WTC11 (cell line): ENCODE measurements around the gene ARSB. TPM values are rescaled to one million over a fixed set of nuclear protein-coding genes. Genes with fewer than 3 reads are reported as not detected.

Experiments used
- ATAC-seq: fragments of 200-7000 bp; cut with Tn5 transposase; 2 replicates; pipeline ENCODE4 v1.10.0; 2021; ENCODE audit warnings: mild to moderate bottlenecking, moderate library complexity
- CTCF ChIA-PET: fragments of 300-600 bp; sonication (Branson Sonifier 250); formaldehyde crosslinking; loops from one replicate; lab custom pipeline; 2021; ENCODE audit warnings: antibody characterized with exemption; lab: Charles Lee
- POLR2A ChIA-PET: fragments of 350-600 bp; sonication (Branson Sonifier 250); formaldehyde crosslinking; loops from one replicate; lab custom pipeline; 2021; ENCODE audit warnings: antibody characterized with exemption; lab: Charles Lee
- DNase-seq: peaks from one replicate; pipeline ENCODE4 v3.0.0; 2021; ENCODE audit warnings: low spot score
- H3K27ac Mint-ChIP-seq: 2 replicates; pipeline ENCODE4 v1.8.0; 2021; ENCODE audit warnings: mixed read lengths
- H3K27me3 Mint-ChIP-seq: 2 replicates; pipeline ENCODE4 v1.8.0; 2021; ENCODE audit warnings: low read depth, mild to moderate bottlenecking, moderate library complexity, mixed read lengths
- H3K36me3 Mint-ChIP-seq: 2 replicates; pipeline ENCODE4 v1.8.0; 2021; ENCODE audit warnings: mixed read lengths
- H3K4me1 Mint-ChIP-seq: 2 replicates; pipeline ENCODE4 v1.8.0; 2022; ENCODE audit warnings: mixed read lengths
- H3K4me3 Mint-ChIP-seq: 2 replicates; pipeline ENCODE4 v1.8.0; 2021; ENCODE audit warnings: mild to moderate bottlenecking, moderate library complexity, mixed read lengths
- H3K9me3 Mint-ChIP-seq: 2 replicates; pipeline ENCODE4 v1.8.0; 2021; ENCODE audit warnings: mixed read lengths
- CBFB ChIP-seq: sonication (generic); formaldehyde crosslinking; IDR thresholded peaks from 2 replicates; pipeline ENCODE4 v1.8.1; 2022; ENCODE audit warnings: mild to moderate bottlenecking, low read depth, missing genetic modification reagents
- CREM ChIP-seq: sonication (generic); formaldehyde crosslinking; IDR thresholded peaks from 2 replicates; pipeline ENCODE4 v1.8.1; 2022; ENCODE audit warnings: mild to moderate bottlenecking, missing genetic modification reagents, moderate library complexity
- FOXJ3 ChIP-seq: sonication (generic); formaldehyde crosslinking; IDR thresholded peaks from 2 replicates; pipeline ENCODE4 v1.9.0; 2021; ENCODE audit warnings: missing genetic modification reagents, mild to moderate bottlenecking, borderline replicate concordance
- GRHL2 ChIP-seq: fragments of 250-450 bp; sonication (Bioruptor Pico); IDR thresholded peaks from 2 replicates; pipeline ENCODE4 v1.8.0; 2022; ENCODE audit warnings: mild to moderate bottlenecking, moderate library complexity; ENCODE audit not compliant: insufficient replicate concordance, severe bottlenecking
- IRF2 ChIP-seq: sonication (generic); formaldehyde crosslinking; IDR thresholded peaks from 2 replicates; pipeline ENCODE4 v1.8.0; 2022; ENCODE audit warnings: low read depth, missing genetic modification reagents, borderline replicate concordance
- JUN ChIP-seq: sonication (generic); formaldehyde crosslinking; IDR thresholded peaks from 2 replicates; pipeline ENCODE4 v1.8.0; 2023; ENCODE audit warnings: mild to moderate bottlenecking, missing genetic modification reagents
- MXD4 ChIP-seq: fragments of 250-450 bp; sonication (Bioruptor Pico); IDR thresholded peaks from 2 replicates; pipeline ENCODE4 v1.8.0; 2021; ENCODE audit warnings: mild to moderate bottlenecking, moderate library complexity, borderline replicate concordance
- NFE2L1 ChIP-seq: sonication (generic); formaldehyde crosslinking; IDR thresholded peaks from 2 replicates; pipeline ENCODE4 v1.8.1; 2023; ENCODE audit warnings: missing genetic modification reagents
- SOX15 ChIP-seq: fragments of 250-450 bp; sonication (Bioruptor Pico); IDR thresholded peaks from 2 replicates; pipeline ENCODE4 v1.9.0; 2021; ENCODE audit warnings: mild to moderate bottlenecking
- TEAD1 ChIP-seq: sonication (generic); formaldehyde crosslinking; IDR thresholded peaks from 2 replicates; pipeline ENCODE4 v1.8.0; 2022; ENCODE audit warnings: mild to moderate bottlenecking, missing genetic modification reagents
- TP53 ChIP-seq: sonication (generic); formaldehyde crosslinking; IDR thresholded peaks from 2 replicates; pipeline ENCODE4 v1.8.1; 2023; ENCODE audit warnings: mild to moderate bottlenecking, missing genetic modification reagents
- ZNF396 ChIP-seq: fragments of 250-450 bp; sonication (Bioruptor Pico); IDR thresholded peaks from 2 replicates; pipeline ENCODE4 v1.8.0; 2021; ENCODE audit warnings: mild to moderate bottlenecking, moderate library complexity, borderline replicate concordance
- ZNF423 ChIP-seq: fragments of 250-450 bp; sonication (Bioruptor Pico); IDR thresholded peaks from 2 replicates; pipeline ENCODE4 v2.1.2; 2022; ENCODE audit warnings: mild to moderate bottlenecking, moderate library complexity
- total RNA-seq: library from RNA; stranded (reverse); gene quantifications from 3 replicates; pipeline ENCODE4 v1.2.3, GENCODE V29; 2021
- TF ChIP-seq, protein P1 (sequence below): sonication (generic); formaldehyde crosslinking; IDR thresholded peaks from 2 replicates; pipeline ENCODE4 v1.8.0; 2023; ENCODE audit warnings: missing genetic modification reagents, mild to moderate bottlenecking, borderline replicate concordance
- TF ChIP-seq, protein P2 (sequence below): sonication (generic); formaldehyde crosslinking; IDR thresholded peaks from 2 replicates; pipeline ENCODE4 v1.8.1; 2022; ENCODE audit warnings: missing genetic modification reagents, borderline replicate concordance
- TF ChIP-seq, protein P3 (sequence below): fragments of 250-450 bp; sonication (Bioruptor Pico); IDR thresholded peaks from 2 replicates; pipeline ENCODE4 v1.9.0; 2021; ENCODE audit warnings: mild to moderate bottlenecking, borderline replicate concordance

ARSB gene
- total RNA-seq, 1 experiment from 2014 or later, result 9.7 TPM

DNA sequence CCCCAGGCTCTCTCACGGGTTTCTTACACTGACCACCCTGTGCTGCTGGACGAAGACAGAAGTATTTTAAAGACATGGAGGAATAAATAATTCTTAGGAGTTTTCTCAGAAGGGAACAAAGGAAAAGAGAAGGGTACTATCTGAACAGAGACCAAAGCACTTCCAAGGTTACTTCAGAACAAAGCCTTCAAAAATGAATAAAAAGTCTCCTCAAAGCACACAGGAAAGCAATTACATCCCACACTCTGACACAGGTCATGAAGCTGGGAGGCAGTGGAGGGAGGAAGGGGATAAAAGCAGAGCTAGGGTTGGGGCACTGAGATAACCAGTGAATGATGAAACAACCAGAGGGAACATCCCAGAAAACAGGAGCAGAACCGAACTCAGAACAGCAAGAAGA, 151.8 kb downstream of the ARSB start (continued):
- TF ChIP-seq, protein P1, sequence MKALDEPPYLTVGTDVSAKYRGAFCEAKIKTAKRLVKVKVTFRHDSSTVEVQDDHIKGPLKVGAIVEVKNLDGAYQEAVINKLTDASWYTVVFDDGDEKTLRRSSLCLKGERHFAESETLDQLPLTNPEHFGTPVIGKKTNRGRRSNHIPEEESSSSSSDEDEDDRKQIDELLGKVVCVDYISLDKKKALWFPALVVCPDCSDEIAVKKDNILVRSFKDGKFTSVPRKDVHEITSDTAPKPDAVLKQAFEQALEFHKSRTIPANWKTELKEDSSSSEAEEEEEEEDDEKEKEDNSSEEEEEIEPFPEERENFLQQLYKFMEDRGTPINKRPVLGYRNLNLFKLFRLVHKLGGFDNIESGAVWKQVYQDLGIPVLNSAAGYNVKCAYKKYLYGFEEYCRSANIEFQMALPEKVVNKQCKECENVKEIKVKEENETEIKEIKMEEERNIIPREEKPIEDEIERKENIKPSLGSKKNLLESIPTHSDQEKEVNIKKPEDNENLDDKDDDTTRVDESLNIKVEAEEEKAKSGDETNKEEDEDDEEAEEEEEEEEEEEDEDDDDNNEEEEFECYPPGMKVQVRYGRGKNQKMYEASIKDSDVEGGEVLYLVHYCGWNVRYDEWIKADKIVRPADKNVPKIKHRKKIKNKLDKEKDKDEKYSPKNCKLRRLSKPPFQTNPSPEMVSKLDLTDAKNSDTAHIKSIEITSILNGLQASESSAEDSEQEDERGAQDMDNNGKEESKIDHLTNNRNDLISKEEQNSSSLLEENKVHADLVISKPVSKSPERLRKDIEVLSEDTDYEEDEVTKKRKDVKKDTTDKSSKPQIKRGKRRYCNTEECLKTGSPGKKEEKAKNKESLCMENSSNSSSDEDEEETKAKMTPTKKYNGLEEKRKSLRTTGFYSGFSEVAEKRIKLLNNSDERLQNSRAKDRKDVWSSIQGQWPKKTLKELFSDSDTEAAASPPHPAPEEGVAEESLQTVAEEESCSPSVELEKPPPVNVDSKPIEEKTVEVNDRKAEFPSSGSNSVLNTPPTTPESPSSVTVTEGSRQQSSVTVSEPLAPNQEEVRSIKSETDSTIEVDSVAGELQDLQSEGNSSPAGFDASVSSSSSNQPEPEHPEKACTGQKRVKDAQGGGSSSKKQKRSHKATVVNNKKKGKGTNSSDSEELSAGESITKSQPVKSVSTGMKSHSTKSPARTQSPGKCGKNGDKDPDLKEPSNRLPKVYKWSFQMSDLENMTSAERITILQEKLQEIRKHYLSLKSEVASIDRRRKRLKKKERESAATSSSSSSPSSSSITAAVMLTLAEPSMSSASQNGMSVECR (CRISPR knock-in tag), result no peak
- TF ChIP-seq, protein P2, sequence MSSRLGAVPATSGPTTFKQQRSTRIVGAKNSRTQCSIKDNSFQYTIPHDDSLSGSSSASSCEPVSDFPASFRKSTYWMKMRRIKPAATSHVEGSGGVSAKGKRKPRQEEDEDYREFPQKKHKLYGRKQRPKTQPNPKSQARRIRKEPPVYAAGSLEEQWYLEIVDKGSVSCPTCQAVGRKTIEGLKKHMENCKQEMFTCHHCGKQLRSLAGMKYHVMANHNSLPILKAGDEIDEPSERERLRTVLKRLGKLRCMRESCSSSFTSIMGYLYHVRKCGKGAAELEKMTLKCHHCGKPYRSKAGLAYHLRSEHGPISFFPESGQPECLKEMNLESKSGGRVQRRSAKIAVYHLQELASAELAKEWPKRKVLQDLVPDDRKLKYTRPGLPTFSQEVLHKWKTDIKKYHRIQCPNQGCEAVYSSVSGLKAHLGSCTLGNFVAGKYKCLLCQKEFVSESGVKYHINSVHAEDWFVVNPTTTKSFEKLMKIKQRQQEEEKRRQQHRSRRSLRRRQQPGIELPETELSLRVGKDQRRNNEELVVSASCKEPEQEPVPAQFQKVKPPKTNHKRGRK (CRISPR knock-in tag), result no peak
- TF ChIP-seq TP53 (CRISPR knock-in tag) (no peak), FOXJ3 (CRISPR knock-in tag) (no peak), CBFB (no peak), ZNF423 (CRISPR knock-in tag) (no peak), CREM (no peak), SOX15 (CRISPR knock-in tag) (no peak), GRHL2 (CRISPR knock-in tag) (no peak), NFE2L1 (no peak), JUN (CRISPR knock-in tag) (no peak), TEAD1 (no peak), IRF2 (CRISPR knock-in tag) (no peak)
- TF ChIP-seq, protein P3, sequence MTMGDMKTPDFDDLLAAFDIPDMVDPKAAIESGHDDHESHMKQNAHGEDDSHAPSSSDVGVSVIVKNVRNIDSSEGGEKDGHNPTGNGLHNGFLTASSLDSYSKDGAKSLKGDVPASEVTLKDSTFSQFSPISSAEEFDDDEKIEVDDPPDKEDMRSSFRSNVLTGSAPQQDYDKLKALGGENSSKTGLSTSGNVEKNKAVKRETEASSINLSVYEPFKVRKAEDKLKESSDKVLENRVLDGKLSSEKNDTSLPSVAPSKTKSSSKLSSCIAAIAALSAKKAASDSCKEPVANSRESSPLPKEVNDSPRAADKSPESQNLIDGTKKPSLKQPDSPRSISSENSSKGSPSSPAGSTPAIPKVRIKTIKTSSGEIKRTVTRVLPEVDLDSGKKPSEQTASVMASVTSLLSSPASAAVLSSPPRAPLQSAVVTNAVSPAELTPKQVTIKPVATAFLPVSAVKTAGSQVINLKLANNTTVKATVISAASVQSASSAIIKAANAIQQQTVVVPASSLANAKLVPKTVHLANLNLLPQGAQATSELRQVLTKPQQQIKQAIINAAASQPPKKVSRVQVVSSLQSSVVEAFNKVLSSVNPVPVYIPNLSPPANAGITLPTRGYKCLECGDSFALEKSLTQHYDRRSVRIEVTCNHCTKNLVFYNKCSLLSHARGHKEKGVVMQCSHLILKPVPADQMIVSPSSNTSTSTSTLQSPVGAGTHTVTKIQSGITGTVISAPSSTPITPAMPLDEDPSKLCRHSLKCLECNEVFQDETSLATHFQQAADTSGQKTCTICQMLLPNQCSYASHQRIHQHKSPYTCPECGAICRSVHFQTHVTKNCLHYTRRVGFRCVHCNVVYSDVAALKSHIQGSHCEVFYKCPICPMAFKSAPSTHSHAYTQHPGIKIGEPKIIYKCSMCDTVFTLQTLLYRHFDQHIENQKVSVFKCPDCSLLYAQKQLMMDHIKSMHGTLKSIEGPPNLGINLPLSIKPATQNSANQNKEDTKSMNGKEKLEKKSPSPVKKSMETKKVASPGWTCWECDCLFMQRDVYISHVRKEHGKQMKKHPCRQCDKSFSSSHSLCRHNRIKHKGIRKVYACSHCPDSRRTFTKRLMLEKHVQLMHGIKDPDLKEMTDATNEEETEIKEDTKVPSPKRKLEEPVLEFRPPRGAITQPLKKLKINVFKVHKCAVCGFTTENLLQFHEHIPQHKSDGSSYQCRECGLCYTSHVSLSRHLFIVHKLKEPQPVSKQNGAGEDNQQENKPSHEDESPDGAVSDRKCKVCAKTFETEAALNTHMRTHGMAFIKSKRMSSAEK (CRISPR knock-in tag), result no peak

DNA sequence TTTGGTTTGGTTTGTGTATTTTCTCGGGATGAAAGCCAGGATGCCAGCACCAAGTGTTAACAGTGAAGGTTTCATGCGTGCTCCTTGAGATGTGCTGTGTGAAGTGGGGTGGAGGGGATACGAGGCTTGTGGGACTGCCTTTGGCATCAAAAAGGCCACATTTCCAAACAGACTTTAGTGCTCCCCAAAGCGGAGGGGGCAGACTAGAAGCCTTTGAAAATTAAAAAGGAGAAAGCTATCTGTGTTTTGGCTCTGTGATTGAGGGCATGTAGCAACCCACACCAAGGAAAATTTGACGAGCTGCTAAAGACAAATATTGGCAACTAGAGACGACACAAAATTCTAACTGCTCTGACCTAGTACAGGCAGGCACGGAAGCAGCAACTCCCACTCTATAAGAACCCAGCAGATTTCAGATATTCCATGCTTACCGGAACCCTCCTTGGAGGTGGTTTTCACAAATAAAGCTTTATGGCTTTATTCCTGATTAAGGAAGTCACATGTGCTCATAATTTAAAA, 154.5 kb downstream of the ARSB start:
- Mint-ChIP-seq H3K27me3 (no peaks in the 10 kb centered on the region), H3K9me3 (peaks cover 7% of the 10 kb centered on the region), H3K27ac (no peak overlapping the region), H3K4me3 (no peak overlapping the region), H3K36me3 (peaks cover 4% of the 10 kb centered on the region), H3K4me1 (peaks cover 9% of the 10 kb centered on the region)
- TF ChIP-seq MXD4 (no peak), ZNF396 (no peak)
- ATAC-seq (no peak), DNase-seq (no peak)
- ChIA-PET CTCF (interaction anchor here (0.6 kb wide), 1 partner anchor 302 kb away, joined by 4 read pairs; no protein-coding TSS in a partner anchor), POLR2A (no interaction called here)
